ENCODE data around the gene MPEG1. TPM values are rescaled to one million over a fixed set of nuclear protein-coding genes. Genes with fewer than 3 reads are reported as not detected.

MPEG1 gene
- total and polyA plus RNA-seq, 2 of the 13 experiments (the other 11 are each of a cell fraction or from before 2014, with no cell fraction given) = not detected

GRCh38 chr11:59191095-59191494 is 21.6 kb downstream of the MPEG1 start (continued):
- 0 out of 2 replicates have a peak, but pooled peaks have one; percentile 18 for TF ChIP-seq NCOR1 (IDR thresholded peaks at IDR 0.05; ENCODE audit: borderline replicate concordance, low read length)
- TF ChIP-seq SOX13 (IDR thresholded peaks at IDR 0.05) = no peak
- peak in 1 of 2 experiments; percentile 17; a peak in 1 of 4 replicates for TF ChIP-seq SOX13 (CRISPR knock-in tag; conservative IDR thresholded peaks at IDR 0.05 in 1 of 2, IDR thresholded peaks at IDR 0.05 in 1 of 2)
- TF ChIP-seq NFYB (CRISPR knock-in tag; IDR thresholded peaks at IDR 0.05) = no peak
- TF ChIP-seq ZNF747 (CRISPR knock-in tag; IDR thresholded peaks at IDR 0.05; ENCODE audit: borderline replicate concordance) = no peak
- TF ChIP-seq ZNF782 (CRISPR knock-in tag; IDR thresholded peaks at IDR 0.05; ENCODE audit: borderline replicate concordance) = no peak
- no peak for TF ChIP-seq ZBTB34 (CRISPR knock-in tag; IDR thresholded peaks at IDR 0.05)
- TF ChIP-seq, protein P1, sequence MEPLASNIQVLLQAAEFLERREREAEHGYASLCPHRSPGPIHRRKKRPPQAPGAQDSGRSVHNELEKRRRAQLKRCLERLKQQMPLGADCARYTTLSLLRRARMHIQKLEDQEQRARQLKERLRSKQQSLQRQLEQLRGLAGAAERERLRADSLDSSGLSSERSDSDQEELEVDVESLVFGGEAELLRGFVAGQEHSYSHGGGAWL (CRISPR knock-in tag; IDR thresholded peaks at IDR 0.05) = no peak
- TF ChIP-seq FIP1L1 (IDR thresholded peaks at IDR 0.05; ENCODE audit: borderline replicate concordance, insufficient read depth, low read depth, low read length) = no peak
- TF ChIP-seq HNRNPL (IDR thresholded peaks at IDR 0.05; ENCODE audit: low read depth, low read length) = no peak
- TF ChIP-seq ZNF605 (CRISPR knock-in tag; IDR thresholded peaks at IDR 0.05) = no peak
- TF ChIP-seq, protein P2, sequence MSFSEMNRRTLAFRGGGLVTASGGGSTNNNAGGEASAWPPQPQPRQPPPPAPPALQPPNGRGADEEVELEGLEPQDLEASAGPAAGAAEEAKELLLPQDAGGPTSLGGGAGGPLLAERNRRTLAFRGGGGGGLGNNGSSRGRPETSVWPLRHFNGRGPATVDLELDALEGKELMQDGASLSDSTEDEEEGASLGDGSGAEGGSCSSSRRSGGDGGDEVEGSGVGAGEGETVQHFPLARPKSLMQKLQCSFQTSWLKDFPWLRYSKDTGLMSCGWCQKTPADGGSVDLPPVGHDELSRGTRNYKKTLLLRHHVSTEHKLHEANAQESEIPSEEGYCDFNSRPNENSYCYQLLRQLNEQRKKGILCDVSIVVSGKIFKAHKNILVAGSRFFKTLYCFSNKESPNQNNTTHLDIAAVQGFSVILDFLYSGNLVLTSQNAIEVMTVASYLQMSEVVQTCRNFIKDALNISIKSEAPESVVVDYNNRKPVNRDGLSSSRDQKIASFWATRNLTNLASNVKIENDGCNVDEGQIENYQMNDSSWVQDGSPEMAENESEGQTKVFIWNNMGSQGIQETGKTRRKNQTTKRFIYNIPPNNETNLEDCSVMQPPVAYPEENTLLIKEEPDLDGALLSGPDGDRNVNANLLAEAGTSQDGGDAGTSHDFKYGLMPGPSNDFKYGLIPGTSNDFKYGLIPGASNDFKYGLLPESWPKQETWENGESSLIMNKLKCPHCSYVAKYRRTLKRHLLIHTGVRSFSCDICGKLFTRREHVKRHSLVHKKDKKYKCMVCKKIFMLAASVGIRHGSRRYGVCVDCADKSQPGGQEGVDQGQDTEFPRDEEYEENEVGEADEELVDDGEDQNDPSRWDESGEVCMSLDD (CRISPR knock-in tag; IDR thresholded peaks at IDR 0.05; ENCODE audit: borderline replicate concordance) = no peak
- TF ChIP-seq ZNF672 (CRISPR knock-in tag; IDR thresholded peaks at IDR 0.05) = no peak
- no peak for TF ChIP-seq POLR2AphosphoS5 (IDR thresholded peaks at IDR 0.05; ENCODE audit: low read depth, low read length)
- no peak for TF ChIP-seq FOXK2 (IDR thresholded peaks at IDR 0.05)
- TF ChIP-seq BCL3 (CRISPR knock-in tag; IDR thresholded peaks at IDR 0.05) = no peak
- no peak for TF ChIP-seq MTA3 (CRISPR knock-in tag; IDR thresholded peaks at IDR 0.05)
- 0 out of 2 replicates have a peak, but pooled peaks have one; percentile 29 for TF ChIP-seq ZBTB38 (CRISPR knock-in tag; IDR thresholded peaks at IDR 0.05)
- no peak for TF ChIP-seq ZBTB44 (CRISPR knock-in tag; IDR thresholded peaks at IDR 0.05)
- TF ChIP-seq, protein P3, sequence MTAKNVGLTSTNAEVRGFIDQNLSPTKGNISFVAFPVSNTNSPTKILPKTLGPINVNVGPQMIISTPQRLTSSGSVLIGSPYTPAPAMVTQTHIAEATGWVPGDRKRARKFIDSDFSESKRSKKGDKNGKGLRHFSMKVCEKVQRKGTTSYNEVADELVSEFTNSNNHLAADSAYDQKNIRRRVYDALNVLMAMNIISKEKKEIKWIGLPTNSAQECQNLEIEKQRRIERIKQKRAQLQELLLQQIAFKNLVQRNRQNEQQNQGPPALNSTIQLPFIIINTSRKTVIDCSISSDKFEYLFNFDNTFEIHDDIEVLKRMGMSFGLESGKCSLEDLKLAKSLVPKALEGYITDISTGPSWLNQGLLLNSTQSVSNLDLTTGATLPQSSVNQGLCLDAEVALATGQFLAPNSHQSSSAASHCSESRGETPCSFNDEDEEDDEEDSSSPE (CRISPR knock-in tag; IDR thresholded peaks at IDR 0.05) = no peak
- TF ChIP-seq ZNF644 (CRISPR knock-in tag; IDR thresholded peaks at IDR 0.05; ENCODE audit: low read depth) = peak; percentile 44; the same call in 1 of the 2 replicates
- TF ChIP-seq ZFYVE20 (CRISPR knock-in tag; IDR thresholded peaks at IDR 0.05; ENCODE audit: borderline replicate concordance, low read depth) = no peak

Measured in HepG2 (cell line).